ENCODE measurements around the gene B3GALNT2. TPM values are rescaled to one million over a fixed set of nuclear protein-coding genes. Genes with fewer than 3 reads are reported as not detected.

B3GALNT2 gene
- total RNA-seq, 4 donors from 2014 or later: 17.5 to 30.4 (median 23.2) TPM

GRCh38 chr1:235421751-235422150 lies 82.5 kb downstream of the B3GALNT2 start:
- DNase-seq (ENCODE audit: low spot score) (no peak), ATAC-seq (ENCODE audit: low FRiP score) (no peak)
- TF ChIP-seq CTCF (IDR thresholded peaks at IDR 0.05): no peak

GRCh38 chr1:235417086-235417697 lies 87.1 kb downstream of the B3GALNT2 start:
- peak in 2 of 3 donors; percentile 27 to 77 for TF ChIP-seq CTCF (IDR thresholded peaks at IDR 0.05)
- ATAC-seq (ENCODE audit: low FRiP score): peak; percentile 93
- peak; percentile 56 for DNase-seq (ENCODE audit: low spot score)

GRCh38 chr1:235416662-235417049 lies 87.6 kb downstream of the B3GALNT2 start:
- no peak for DNase-seq (ENCODE audit: low spot score)
- ATAC-seq (ENCODE audit: low FRiP score): peak; percentile 50
- no peak for TF ChIP-seq CTCF (IDR thresholded peaks at IDR 0.05)

GRCh38 chr1:235415008-235415904 lies 89.0 kb downstream of the B3GALNT2 start:
- no peak for ATAC-seq (ENCODE audit: low FRiP score)
- peak in 2 of 3 donors; percentile 11 to 69 for TF ChIP-seq CTCF (IDR thresholded peaks at IDR 0.05)
- DNase-seq (ENCODE audit: low spot score): no peak

- DNase-seq (ENCODE audit: low spot score): no peak
- ATAC-seq (ENCODE audit: low FRiP score): no peak
- TF ChIP-seq CTCF (IDR thresholded peaks at IDR 0.05): no peak
Observed at GRCh38 chr1:235411489-235412486, 92.5 kb downstream of the B3GALNT2 start.

GRCh38 chr1:235410467-235410866 lies 93.8 kb downstream of the B3GALNT2 start:
- TF ChIP-seq CTCF (IDR thresholded peaks at IDR 0.05): no peak
- ATAC-seq (ENCODE audit: low FRiP score) (no peak), DNase-seq (ENCODE audit: low spot score) (no peak)
